HG03108 (cell line): ENCODE measurements around the gene WDTC1.
A peak's percentile ranks its signal among the peaks of the same experiment; 100 is the strongest.

Experiments used
- ATAC-seq: cut with Tn5 transposase; IDR thresholded peaks from one replicate; pipeline ENCODE4 v1.9.1; 2021; ENCODE audit warnings: moderate library complexity; ENCODE audit not compliant: unreplicated experiment

Gene WDTC1

DNA sequence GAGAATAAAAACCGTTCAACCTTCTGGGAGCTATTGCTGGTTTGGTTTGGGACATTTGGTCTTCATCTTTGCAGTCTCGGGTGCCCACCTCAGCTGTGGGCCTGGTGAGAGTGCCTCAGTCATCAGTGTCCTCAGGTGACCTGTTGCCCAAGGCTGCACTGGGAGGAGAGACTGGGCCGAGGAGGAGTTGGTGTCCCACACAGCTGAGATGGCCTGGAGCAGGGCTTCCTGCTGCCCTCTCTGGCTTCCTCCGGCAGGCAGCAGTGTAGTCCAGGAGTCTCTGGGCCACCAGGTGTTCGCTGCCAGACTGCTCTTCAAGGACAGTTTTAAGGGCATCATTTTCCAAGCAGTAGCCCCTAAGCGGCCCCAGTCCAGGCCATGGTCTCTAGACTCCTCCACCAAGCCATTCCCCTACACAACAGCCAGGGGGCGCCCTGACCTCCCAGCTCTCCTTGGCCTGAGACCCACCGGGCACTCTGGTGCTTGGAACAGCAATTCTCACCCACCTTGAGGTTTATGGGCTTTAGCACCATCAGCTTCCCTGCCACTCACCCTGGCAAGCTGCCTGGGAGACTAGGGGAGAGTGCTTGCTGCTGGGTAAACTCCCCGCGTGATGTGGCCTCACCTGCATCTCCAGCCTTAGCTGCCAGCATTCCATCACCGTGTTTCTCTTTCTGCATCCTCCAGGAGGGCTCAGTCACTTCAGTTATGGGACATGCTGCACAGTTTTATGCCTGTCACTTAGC is 98.3 kb downstream of the WDTC1 start:
- no peak for ATAC-seq

DNA sequence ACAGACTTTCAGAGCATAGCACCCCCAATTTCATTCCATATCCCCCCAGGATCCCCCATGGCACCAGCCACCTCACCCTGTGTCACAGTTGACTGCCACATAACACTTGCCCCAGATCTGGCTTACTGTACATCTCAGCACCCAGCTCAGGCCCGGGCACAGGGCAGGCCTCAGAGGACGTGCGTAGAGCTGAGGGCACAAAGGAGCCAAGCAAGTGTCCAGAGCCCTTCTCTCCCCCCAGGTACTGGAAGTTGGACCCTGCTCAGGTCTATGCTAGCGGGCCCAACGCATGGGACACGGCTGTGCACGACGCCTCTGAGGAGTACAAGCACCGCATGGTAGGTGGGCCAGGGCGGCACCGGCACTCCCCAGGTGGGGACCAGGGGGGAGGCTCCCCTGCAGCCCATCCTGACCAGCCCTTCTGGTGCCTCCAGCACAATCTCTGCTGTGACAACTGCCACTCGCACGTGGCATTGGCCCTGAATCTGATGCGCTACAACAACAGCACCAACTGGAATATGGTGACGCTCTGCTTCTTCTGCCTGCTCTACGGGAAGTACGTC is 99.4 kb downstream of the WDTC1 start:
- ATAC-seq, result no peak

DNA sequence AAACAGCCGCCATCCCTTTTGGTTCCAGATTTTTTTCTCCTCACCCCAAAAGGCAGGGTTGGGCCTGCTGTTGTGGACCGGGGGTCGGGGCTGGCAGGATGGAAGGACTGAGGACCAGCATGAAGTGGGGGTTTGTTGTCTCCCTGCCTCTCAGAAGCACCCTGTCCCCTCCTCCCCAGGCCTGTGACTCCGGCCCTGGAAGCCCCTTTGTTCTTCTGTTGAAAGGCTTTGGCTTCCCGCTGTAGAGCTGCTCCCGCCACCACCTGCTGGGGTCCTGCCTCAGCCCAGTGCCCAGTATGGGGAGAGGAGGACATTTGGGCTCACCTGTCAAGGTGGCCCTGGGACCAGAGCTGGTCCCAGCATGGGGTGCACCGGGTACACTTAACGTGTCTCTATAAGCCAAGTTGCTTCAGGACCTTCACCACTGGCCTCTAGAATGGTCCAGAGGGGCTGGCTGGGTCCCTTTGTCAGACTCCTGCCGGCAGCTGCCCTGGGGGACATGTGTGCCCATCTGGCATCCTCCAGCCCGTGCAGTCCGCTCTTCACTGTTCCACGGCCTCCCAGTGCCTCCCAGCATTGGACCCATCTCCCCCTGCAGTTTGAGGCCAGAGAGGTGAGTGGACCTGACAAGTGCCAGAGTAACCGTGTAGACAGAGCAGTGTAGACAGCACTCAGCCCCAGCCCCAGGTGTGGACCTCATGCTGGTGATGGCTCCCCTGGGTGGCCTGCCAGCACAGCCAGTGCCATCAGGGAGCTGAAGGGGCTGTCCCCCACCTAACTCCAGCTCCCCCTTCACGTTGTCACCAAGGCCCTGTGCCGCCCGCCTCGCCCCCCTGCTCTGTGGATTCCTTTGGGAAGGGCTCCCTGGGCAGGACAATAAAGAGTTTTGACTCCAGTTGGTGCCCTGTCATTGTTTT is 101.3 kb downstream of the WDTC1 start:
- no peak for ATAC-seq

DNA sequence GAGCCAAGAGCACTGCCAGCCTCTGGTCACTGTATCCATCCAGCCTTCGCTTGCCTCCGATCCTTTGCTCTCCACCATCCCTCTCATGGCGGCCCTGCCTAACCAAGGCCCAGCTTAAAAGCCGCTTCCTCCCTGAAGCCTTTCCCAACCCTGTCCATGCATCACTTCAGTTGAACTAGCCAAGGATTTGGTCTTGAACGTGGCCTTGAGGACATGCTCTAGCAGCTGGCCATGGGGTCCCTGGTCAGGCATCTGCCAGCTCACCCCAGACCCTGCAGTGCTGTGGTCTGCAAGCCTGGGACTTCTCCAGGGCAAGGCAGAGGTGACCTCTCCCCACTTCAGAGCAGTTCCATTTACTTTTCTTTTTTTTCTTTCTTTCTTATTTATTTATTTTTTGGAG is 102.3 kb downstream of the WDTC1 start:
- no peak for ATAC-seq

DNA sequence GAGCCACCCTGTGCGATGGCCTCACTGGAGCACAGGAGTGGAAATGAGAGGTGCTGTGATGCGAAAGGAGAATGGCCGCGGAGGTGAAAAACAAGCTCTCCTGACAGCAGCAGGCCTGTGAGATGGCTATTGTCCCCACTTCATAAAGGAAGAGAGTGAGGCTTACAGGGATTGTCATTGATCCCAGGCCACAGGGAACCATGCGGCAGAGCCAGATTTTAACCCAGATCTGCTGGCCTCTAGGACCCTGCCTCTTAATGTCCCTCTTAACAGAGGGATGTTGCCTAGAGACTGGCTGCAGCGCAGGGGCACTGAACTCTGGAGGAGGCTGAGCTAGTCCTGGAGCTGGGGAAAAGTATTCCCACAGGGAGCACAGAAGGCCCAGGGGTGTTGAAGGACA is 104.3 kb downstream of the WDTC1 start:
- no peak for ATAC-seq

DNA sequence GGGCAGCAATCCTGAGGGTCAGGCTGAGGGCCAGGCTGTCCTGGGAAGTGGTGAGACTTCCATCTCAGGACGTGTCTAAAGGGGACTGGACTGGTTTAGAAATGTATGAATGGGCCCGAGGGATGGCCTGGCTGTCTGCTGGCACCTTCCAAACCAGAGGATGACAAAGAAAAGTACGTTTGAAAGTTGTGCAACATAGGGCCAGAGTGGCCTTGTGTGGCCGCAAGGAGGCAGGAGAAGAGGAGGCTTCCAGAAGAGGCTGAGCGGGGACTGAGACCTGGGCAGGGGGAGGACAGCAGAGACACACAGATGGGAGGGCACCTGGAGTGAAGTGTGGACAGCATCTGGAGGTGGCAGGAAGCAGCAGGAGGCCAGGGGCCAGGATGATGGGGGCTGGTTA is 104.8 kb downstream of the WDTC1 start:
- ATAC-seq, result no peak

DNA sequence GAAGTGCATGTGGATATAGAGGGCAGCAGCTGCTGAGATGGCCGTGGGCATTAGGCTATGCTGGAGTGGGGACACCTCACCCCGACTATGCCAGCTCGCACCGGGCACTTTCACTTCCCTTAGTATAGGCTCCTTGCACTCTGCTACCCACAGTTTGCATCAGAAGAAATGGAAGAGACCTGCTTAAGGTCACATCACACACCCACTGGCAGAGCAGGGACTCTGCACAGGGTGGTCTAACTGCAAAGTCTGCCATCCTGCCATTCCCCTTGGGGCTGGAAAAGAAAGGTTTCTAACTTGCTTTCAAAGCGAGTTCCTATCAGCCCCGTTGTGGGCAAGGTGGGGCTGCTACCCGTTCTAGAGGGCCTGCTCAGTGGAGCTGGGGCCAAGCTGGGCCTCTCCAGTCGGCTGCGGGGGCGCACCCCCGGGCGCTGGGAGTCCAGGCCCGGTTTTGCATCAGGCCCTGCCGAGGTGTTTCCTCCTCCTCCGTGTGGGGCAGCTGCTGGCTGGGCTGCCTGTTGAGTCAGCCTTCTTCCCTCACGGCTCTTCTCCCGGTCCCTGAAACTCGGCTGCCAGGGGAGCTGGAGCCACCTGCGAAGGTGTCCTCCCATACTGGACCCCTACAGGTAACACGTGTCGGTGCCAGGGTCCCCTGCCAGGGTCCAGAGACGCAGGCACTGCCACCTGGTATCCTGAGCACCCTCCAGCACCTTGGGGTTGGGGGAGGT is 107.3 kb downstream of the WDTC1 start, which contains the start of gene SYTL1:
Gene SYTL1 (plus strand): TSS at position 498 of the 728 bp plus-strand sequence. CDS start 3,313 bp downstream, outside the sequence.
- ATAC-seq, result peak; percentile 45

DNA sequence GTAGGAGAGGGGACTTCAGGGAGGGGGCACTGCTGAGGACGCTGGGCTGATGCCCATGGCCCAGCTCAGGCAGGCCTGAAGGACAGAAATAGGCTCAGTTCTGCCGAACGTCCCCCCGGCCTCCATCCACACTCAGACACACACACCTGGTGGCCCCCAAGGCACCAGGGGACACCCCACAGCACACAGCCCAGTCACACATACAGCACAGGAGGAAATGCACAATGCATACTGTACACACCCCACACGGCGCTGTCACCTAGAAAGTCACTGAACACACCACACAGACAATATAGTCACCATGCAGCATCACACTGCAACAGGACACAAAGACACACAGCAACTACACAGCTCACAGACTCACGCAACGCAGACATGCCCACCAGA is 108.0 kb downstream of the WDTC1 start:
- ATAC-seq, result no peak

DNA sequence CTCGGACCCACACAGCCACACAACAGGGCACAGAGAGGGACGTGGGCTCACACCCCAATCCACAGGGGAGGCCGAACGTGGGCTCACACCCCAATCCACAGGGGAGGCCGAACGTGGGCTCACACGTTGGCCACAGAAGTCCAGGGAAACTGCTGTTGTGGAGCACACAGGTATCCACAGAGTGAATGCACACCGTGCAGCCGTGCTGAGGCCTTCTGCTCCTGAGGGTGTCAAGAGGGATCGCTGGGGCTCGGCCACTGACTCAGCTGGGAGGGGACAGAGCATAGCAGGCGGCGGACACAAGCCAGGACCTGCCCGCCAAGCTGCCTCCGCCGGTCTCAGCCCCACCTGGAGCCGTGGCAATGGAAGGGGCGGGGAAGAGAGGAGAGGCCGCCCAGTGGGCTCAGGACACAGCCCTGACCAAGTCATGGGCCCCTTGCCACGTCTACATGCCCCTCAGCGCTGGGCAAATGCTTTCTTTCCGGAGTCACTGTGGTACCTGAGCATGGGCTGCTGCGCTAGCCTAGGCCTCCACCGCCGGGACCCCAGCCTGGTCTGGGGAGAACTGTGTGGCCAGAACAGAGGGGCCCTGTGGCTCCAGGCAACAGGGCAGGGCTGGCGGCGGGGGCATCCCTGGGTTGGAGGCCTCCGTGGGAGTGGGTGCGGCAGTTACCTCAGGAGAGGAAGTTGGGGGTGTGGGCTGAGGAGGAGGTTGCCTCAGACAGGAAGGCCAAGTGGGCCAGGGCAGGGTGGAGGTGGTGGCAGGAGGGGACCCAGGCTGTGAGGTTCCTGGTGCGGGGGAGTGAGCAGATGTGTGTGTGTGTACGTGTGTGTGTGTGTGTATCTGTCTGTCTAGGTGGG is 108.6 kb downstream of the WDTC1 start:
- peak; percentile 38 for ATAC-seq

DNA sequence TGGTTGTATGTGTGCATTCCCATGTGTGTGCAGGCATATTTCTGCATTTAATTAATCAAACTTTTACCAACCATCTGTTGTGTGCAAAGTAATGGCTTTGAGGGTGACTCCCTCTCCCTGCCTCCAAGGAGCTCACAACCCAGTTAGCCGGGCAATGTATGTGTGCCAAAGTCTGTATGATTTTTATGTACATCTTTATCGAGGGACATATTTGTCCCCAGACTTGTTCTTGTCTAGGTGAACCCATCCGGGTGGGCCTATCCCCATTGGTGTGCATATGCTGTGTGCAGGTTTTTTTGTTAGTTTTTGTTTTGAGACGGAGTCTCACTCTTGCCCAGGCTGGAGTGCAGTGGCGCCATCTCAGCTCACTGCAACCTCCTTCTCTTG is 109.2 kb downstream of the WDTC1 start:
- no peak for ATAC-seq

DNA sequence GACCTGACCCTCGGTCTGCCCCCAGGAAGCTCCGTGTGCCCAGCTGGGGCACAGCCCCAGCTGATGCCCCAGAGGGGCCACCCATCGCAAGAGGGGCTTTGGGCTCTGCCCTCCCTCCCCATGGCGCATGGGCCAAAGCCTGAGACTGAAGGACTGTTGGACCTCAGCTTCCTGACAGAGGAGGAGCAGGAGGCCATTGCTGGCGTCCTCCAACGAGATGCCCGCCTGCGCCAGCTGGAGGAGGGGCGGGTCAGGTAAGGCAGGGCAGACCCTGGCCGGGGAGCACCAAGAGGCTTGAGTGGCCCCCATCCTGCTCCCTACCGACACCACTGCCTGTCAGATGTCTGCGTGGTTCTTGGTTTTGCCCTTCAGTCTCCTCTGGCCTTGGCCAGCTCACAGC is 110.8 kb downstream of the WDTC1 start:
- ATAC-seq, result no peak

DNA sequence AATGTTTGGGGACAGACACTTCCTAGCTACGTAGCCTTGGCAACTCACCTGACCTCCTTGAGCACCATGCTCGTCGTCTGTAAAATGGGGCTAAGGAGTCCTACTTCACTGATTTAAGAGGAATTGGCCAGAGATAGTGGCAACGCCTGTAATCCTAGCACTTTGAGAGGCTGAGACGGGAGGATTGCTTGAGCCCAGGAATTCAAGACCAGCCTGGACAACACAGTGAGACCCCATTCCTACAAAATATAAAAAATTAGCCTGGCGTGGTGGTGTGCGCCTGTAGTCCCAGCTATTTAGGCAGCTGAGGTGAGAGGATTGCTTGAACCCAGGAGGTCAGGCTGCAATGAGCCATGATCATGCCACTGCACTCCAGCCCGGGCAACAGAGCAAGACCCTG is 111.9 kb downstream of the WDTC1 start:
- no peak for ATAC-seq

DNA sequence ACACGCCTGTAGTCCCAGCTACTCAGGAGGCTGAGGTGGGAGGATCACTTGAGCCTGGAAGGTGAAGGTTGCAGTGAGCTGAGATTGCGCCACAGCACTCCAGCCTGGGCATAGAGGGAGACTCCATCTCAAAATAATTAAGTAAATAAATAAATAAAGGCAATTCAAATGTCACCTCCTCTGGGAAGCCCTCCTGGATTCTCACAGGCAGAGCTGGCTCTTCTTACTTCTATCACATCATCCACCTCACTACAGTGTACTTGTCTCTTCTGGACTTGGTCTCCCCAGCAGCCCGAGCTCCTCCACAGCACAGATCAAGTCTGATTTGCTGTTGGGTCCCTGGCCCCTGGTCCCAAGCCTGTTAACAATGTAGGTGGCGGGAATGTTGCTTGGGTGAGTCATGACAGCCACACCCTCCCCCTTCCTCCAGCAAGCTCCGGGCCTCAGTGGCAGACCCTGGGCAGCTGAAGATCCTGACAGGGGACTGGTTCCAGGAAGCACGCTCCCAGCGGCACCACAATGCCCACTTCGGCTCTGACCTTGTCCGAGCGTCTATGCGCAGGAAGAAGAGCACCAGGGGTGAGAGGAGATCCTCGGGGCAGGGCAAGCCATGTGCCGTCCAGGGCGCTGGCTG is 112.7 kb downstream of the WDTC1 start:
- no peak for ATAC-seq

DNA sequence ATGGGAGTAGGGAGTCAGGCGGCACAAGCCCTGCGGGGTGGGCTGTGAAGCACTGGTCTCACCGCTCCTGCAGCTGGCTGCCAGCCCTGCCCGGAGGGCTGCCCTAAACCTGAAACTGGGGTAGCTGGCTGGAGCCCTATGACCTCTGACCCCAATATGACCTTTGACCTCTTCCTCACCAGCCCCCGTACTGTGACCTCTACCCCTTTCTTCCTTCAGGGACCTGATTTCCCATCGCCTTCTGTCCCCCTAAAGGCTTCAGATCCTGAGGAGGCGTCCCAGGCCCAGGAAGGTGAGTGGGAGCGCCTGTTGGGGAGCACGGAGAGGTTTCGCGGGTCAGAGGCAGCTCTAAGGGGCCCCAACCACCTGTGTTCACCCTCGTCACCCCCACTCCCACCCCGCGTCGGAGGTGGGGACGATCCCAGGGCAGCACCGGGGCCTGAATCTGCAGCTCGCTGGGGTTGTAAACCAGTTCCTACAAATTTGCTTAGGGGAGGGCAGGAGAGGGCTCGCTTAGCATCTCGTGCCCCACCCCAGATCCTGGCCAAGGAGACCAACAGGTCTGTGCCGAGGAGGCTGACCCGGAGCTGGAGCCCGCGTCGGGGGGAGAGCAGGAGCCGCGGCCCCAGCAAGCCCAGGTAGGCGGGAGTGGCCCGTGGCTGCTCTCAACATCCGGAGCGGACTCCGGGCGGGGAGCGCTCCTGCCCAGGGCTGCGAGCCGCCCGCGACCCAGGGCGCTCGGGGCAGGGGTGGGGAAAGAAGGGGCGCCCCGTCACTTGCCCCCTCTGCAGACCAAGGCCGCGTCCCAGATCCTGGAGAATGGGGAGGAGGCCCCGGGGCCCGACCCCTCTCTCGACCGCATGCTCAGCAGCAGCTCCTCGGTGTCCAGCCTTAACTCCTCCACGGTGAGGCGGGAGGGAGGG is 114.7 kb downstream of the WDTC1 start:
- ATAC-seq, result no peak

DNA sequence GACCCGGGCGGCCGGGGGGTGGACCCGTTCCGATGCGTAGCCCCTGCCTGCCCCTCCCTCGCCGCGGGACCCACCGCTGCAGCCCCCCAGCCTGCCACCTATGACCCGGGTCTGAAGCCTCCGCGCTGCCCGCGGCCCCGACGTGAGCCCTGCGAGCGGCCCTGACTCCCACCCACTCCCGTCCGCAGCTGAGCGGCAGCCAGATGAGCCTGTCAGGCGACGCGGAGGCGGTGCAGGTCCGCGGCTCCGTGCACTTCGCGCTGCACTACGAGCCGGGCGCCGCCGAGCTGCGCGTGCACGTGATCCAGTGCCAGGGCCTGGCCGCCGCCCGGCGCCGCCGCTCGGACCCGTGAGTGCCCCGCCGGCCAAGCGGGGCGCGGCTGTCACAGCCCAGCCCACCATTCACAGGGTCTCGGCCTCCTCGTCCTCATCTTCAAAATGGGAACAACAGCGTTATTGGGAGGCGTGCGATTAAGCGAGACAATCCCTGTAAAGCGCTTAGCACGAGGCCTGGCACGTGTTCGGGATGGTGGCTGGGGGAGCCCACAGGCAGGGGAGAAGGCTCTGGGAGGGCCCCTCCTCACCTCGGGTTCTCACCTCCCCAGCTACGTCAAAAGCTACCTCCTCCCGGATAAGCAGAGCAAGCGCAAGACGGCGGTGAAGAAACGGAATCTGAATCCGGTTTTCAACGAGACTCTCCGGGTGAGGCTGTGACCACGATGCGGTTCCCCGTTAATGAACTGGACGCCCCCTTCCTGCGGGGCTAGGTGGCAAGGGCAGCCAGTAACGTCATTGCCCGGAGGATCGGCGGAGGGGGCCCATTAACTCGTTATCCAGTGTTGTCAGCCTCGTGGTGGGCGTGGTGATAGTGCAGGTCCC is 115.6 kb downstream of the WDTC1 start:
- ATAC-seq, result no peak

DNA sequence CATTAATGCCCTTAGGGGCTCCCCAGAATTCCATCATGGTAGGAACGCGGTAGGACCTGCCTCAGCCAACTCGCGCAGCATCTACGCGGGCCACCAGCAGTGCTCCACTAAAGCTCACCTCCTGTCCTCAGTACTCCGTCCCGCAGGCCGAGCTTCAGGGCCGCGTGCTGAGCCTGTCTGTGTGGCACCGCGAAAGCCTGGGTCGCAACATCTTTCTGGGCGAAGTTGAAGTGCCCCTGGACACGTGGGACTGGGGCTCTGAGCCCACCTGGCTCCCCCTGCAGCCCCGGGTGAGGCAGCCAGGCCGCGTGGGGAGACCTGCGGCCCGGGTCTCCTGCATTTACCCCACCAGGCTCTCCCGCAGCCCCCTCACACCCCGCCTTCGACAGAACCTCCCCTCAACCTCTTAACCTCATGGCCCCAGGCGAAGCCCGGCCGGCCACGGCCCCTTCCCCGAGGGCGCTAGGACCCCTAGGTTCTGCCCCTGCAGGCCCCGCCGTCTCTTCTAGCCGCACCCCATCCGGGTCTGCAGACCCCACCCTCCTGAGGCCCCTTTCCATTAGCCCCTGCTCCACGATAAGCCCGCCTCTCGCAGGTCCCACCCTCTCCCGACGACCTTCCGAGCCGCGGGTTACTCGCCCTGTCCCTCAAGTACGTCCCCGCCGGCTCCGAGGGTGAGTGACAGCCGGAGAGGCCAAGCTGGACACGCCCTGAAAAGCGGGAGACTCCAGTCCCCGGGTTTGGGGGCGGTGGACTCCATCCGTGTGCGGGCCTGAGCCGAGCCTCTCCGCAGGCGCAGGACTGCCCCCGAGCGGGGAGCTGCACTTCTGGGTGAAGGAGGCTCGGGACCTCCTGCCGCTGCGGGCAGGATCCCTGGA is 116.5 kb downstream of the WDTC1 start:
- no peak for ATAC-seq
